Umbilical cord (tissue), 2 donors: Measurements from ENCODE around the gene TNFRSF6B. TPM values are rescaled to one million over a fixed set of nuclear protein-coding genes. Genes with fewer than 3 reads are reported as not detected.
"Not testable (repeated sequence)": the region's sequence is repeated elsewhere in the genome, so short reads cannot be mapped to it uniquely, and the experiment has no call there.

Experiments
- DNase-seq: peaks from one replicate; pipeline ENCODE4 v3.0.0-alpha.2; 2015; ENCODE audit warnings: low spot score
- total RNA-seq: library from RNA; depleted of rRNA; stranded (reverse); fragments of >200 nt; gene quantifications from one replicate; pipeline ENCODE4 v1.2.3, GENCODE V29; 2014; ENCODE audit warnings: low replicate concordance; ENCODE audit not compliant: insufficient read depth

Gene TNFRSF6B, protein sequence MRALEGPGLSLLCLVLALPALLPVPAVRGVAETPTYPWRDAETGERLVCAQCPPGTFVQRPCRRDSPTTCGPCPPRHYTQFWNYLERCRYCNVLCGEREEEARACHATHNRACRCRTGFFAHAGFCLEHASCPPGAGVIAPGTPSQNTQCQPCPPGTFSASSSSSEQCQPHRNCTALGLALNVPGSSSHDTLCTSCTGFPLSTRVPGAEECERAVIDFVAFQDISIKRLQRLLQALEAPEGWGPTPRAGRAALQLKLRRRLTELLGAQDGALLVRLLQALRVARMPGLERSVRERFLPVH
- total RNA-seq = not detected

DNA sequence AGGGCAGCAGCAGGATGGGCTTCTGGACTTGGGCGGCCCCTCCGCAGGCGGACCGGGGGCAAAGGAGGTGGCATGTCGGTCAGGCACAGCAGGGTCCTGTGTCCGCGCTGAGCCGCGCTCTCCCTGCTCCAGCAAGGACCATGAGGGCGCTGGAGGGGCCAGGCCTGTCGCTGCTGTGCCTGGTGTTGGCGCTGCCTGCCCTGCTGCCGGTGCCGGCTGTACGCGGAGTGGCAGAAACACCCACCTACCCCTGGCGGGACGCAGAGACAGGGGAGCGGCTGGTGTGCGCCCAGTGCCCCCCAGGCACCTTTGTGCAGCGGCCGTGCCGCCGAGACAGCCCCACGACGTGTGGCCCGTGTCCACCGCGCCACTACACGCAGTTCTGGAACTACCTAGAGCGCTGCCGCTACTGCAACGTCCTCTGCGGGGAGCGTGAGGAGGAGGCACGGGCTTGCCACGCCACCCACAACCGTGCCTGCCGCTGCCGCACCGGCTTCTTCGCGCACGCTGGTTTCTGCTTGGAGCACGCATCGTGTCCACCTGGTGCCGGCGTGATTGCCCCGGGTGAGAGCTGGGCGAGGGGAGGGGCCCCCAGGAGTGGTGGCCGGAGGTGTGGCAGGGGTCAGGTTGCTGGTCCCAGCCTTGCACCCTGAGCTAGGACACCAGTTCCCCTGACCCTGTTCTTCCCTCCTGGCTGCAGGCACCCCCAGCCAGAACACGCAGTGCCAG lies at the start of gene TNFRSF6B:
TSS of gene TNFRSF6B (plus strand) at position 25 of the 729 bp plus-strand sequence. CDS start at position 141, 116 bp downstream.
- DNase-seq = no peak

DNA sequence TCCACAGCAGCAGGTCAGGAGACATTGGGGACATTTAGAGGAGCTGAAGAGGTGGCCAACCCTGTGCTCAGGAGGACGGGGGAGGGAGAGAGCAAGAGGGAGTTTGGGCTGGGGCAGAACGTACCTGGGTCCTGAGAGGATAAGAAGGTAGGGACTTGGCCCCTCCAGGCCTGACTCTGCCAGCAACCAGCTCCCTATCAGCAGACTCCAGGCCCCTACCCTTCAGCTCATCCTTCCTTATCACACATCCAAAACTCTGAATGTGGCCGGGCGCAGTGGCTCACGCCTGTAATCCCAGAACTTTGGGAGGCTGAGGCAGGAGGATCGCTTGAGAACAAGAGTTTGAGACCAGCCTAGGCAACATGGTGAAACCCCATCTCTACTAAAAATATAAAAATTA lies 48.3 kb upstream of the TNFRSF6B start:
- no peak for DNase-seq

DNA sequence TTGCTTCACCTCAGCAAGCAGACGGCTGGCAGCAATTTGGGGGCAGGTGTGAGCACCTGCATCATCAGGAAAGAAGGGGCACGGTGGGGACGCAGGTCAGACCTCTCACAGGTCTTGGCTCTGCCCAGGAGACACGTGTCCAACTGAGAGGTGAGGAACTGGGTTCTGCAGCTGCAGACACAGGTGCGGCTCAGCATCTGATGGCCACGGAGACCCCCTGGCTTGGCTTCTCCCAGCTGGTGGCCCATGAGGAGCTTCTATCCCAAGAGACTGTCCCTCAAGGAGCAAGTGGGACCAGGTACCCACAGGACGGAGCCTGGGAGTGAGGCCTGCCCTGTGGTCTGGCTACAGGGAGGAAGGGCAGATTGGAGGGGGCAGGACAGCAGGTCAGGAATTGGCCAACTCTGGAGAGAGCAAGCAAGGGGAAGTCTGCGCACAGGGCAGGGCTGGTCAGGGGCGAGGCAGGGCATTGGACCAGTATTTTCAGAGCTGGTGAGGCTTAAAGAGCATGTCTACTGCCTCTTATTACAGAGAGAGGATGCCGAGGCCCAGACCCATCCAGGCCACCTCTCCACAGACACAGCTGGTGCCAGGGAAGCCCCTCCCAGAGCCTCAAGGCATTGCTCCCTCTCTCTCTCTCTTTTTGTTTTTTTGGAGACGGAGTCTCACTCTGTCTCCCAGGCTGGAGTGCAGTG lies 47.4 kb upstream of the TNFRSF6B start:
- no peak for DNase-seq

DNA sequence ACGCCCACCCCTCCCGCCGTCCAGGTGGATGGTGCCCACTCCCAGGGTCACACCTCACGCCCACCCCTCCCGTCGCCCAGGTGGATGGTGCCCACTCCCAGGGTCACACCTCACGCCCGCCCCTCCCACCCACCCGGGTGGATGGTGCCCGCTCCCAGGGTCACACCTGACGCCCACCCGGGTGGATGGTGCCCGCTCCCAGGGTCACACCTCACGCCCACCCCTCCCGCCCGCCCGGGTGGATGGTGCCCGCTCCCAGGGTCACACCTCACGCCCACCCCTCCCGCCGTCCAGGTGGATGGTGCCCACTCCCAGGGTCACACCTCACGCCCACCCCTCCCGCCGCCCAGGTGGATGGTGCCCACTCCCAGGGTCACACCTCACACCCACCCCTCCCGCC lies 46.0 kb upstream of the TNFRSF6B start:
- not testable (repeated sequence) for DNase-seq

DNA sequence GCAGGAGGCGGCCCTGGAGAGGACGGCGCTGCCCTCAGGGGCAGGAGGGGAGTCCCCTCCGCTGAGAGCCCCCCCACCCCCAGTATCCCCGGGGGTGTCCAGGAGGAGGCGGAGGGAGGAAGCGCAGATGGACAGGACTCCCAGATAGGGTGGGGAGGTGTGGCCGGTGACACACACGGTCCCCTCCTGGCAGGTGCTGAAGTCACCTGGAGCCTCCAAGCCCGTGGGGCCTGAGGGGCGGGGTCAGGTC lies 44.6 kb upstream of the TNFRSF6B start:
- DNase-seq = no peak

DNA sequence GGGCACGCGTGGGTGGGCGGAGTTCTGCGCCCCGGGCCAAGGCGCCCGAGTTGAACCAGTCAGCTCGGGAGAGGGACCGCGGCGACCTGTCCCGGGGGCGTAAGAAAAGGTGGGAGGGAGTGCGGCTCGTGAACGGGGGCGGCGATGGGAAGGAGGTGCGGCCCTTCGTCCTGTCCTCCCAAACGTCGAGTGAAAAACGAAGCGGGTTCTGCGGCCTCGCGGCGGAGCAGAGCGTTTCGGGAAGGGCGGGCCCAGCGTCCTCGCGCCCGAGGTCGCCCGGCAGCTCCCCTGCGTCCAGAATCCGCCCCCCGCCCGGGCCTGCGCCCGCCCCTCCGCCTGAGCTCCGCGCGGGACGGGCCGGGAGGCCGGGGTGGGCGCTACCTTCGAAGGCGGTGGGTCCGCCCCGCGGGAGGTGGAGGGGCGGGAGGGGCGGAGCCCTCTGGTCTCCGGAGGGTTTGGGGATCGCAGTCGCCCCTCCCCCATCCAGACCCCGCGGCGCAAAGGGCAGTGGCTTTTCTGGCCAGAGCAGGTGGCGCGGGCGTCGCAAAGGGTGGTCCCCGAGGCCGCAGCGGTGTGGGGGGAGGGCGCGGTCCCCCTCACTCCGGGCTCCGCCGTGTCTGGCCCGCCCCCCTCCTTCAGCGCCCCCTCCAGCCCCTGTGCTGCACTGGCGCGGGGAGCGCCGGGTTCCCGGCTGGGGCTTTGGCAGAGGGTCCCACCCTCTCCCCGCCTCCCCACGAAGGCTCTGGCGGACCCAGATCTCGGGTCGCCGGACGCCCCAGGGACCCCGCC lies 44.1 kb upstream of the TNFRSF6B start:
- peak; percentile 35 for DNase-seq

DNA sequence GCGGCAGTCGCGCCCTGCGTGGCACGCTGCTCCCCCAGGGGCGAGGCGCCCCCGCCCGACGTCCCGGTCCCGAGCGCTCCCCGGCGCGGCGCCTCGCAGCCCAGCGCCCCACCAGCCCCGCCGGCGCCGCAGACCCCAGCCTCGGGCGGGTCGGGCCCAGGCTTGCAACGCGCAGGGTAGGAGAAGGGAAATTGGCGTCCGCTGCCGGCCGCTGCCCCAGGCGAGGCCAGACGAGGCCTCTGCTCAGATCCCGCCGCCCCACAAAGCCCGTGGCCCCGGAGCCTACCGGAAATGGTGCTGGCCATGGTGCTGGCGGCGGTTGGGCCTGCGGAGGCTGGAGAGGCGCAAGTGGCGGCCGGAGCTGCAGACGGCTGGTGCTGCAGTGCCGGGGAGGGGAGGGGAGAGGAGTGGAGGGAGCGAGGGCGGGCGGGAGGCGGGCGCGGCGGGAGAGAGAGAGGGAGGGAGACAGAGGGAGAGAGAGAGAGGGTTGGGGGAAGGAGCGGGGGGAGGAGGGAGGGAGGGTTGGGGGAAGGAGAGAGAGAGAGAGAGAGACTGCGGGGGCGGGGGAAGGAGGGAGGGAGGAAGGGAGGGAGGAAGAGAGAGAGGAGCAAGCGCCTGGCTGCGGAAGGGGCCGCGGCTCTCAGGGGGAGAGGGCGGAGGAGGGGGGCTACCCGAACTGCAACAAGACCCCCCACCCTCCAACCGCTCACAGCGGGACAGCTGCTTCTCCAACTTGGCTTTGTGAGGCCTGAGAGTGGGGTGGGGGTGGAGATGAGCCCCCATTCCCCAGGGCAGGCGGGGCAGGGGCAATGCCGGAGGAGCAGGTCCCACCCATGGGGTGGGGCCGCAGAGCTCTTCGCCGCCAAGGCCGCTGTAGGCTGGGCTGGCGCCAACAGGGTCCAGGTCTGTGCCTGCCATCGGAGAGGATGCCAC lies 43.1 kb upstream of the TNFRSF6B start, which contains the start of gene STMN3:
TSS of gene STMN3 (minus strand) at position 384 of the 933 bp plus-strand sequence. CDS start at position 305, 79 bp downstream.
- DNase-seq = peak; percentile 95

DNA sequence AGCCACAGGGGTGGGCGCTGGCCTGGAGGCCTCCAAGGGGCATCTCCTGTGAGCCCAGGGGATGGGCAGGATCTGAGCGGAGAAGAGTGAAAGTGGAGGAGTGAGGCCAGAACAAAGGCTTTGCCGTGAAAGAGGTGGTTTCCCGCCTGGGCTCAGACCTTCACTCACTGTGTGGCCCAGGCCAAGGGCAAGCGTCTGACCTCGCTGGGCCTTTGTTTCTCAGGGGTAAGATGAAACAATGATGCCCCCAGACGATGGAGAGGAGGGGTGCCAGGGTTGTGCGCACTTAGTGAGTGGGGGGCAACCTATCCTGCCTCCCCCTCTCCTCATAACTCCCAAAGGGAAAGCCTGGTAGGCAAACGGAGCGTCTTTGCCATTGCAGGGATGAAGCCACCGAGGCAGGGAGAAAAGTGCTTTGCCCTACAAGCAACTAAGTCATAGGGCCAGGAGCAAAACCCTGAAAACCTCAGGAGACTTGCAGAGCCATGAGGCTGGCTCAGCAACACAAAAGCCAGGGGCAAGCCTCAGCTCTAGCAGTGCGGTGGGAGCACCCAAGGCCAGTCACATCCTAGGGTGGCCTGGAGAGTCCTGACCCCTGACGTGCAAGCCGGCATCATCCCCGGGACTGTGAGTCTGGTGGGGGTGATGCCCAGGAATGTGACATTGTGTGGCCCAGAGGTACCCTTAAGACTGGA lies 42.3 kb upstream of the TNFRSF6B start:
- DNase-seq = no peak

DNA sequence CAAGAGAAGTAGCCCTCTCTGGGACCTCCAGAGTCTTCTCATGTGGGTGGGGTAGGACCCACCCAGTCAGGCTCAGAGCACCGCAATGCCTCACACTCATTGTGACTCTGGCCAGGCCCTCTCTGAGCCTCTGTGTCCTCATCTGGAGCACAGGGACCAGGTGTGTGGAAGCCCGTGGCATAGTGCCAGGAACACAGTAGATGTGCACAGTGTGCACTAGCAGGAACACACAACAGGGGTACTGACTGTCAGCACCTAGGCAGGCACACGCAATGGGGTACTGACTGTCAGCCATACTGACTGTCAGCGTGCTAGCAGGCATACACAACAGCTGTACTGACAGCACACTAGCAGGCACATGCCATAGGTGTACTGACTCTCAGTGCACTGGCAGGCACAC lies 41.2 kb upstream of the TNFRSF6B start:
- DNase-seq = no peak

DNA sequence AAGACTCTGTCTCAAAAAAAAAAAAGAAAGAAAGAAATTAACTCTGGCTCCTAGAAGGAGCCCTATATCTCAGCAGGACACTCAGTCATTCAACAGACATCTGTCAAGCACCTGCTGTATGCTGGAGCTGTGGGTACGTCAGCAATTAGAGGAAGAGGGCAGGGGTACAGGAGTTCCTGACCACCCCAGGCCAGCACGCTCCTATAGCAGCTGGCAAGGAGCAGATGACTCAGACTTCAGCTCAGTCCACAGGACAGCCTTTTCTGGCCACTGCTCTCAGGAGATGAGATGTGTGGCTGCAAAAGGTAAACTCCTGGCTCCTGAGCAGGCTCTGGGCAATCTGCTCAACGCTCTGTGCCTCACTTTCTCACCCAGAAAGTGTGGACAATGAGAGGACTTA lies 40.0 kb upstream of the TNFRSF6B start:
- no peak for DNase-seq

DNA sequence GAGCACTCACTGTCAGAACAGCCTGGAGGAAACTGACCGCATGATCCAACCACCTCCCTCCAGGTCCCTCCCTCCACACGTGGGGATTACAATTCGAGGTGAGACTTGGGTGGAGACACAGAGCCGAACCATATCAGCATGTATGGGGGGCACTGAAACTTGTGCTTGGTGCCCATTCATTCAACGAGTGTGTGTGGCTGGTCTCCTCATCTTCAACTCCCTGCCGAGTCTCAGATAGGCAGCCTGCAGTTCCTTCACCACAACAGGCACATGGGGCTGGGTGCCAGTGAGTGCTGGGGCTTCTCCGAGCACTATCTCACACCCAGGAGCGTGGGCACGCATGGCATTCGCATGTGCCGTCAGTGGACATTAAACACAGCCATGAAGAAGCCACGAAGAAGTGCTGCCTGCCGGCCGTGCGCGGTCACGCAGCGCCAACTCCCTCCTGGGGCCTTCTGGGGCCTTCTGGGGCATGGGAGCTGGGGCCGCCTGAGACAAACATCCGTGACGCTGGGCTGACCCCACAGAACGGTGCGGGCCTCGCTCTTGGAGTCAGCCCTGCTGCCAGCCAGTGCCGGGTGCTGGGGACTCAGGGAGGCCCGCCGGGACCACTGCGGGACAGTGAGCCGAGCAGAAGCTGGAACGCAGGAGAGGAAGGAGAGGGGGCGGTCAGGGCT lies 39.1 kb upstream of the TNFRSF6B start:
- peak; percentile 26 for DNase-seq

DNA sequence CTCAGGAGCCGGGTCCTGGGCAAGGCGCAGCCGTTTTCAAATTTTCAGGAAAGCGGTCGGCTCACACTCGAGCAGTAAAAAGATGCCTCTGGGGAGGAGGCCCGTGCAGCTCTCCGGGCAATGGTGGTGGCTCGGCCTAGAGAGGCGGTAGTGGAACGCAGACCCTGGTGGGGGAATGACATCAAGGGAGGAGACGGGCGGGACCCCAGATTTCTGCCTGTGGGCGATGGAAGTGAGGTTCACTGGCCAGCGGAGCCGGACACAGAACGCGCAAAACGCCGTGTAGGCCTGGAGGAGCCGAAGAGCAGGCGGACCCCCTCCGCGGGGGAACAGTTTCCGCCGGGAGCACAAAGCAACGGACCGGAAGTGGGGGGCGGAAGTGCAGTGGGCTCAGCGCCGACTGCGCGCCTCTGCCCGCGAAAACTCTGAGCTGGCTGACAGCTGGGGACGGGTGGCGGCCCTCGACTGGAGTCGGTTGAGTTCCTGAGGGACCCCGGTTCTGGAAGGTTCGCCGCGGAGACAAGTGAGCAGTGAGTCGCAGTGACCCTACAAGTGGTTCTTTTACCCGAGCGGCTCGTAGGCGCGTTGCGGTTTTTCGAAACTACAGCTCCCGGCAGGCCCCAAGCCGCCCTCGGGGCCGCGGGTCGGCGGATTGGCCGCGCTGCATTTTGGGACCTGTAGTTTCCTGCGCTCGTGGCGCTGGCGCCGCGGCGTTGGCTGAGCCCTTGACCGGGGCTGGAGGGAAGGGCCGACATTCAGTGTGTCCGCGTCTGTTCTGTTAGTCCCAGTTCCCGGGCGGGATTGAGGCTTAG lies 38.3 kb upstream of the TNFRSF6B start, which contains the start of gene RTEL1:
TSS of gene RTEL1 (plus strand) at position 376 of the 812 bp plus-strand sequence. CDS start 1,091 bp downstream, outside the sequence.
- DNase-seq = peak; percentile 95

DNA sequence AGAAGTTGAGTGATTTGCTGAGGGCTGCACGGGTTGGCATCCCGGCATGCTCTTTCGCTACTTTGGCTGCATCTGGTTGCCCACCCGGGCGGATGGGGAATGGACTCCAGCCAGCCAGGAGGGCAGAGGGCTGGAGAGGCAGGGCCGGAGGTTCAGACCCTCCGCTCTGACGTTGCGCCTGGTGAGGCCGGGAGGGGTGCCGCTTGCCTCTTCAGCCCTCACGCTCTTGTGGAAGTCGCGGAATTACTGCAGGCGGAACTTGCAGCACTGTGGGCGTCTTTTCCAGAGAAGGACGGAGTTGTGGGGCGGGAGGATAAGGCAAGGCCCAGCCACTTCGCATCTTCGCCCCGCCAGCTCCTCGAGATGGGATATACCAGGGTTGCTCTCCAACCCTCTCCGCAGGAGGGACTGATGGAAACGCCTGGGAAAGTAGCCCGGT lies 37.7 kb upstream of the TNFRSF6B start:
- no peak for DNase-seq

DNA sequence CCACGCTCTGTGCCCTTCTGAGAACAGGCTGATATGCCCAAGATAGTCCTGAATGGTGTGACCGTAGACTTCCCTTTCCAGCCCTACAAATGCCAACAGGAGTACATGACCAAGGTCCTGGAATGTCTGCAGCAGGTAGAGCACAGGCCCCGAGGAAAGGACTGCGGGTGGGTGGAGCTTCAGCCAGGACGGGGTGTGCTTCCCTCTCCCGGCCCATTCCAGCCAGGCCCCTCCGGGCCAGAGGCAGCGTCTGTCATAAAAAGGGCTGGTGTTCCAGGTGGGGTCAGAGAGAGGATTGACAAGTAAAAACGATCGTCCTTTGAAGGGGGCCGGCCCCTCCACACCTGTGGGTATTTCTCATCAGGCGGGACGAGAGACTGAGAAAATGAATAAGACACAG lies 37.1 kb upstream of the TNFRSF6B start:
- DNase-seq = no peak

DNA sequence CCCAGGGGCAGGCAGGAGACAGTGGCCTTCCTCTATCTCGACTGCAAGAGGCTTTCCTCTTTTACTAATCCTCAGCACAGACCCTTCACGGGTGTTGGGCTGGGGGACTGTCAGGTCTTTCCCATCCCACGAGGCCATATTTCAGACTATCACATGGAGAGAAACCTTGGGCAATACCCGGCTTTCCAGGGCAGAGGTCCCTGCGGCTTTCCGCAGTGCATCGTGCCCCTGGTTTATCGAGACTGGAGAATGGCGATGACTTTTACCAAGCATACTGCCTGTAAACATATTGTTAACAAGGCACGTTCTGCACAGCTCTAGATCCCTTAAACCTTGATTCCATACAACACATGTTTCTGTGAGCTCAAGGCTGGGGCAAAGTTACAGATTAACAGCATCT lies 36.3 kb upstream of the TNFRSF6B start:
- not testable (repeated sequence) for DNase-seq

DNA sequence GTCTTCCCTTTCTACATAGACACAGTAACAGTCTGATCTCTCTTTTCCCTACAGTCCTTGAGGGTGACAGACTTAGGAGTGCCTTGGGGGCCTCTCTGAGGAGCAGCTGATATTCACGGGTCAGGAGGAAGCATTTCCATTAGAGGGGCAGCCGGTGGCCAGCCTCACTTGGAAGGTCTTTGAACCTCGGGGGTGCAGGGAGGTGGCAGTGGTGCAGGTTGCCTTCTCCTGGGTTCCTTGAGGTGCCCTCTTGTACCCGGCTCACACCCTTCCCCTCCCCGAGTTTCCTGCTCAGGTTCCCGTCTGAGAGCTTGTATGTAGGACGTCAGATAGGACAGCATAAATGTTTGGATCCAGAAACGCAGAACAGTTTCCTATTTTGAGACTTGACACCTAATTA lies 35.8 kb upstream of the TNFRSF6B start:
- DNase-seq = no peak

DNA sequence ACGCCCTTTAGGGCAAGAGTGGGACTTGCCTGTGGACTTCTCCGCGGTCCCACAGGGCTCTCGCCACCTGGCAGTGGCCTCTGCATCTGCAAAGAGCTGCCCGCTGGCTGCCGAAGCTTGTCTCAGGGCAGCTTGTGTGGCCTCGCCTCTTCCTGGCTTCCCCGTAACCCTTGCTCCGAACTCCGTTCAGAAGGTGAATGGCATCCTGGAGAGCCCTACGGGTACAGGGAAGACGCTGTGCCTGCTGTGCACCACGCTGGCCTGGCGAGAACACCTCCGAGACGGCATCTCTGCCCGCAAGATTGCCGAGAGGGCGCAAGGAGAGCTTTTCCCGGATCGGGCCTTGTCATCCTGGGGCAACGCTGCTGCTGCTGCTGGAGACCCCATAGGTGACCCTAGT lies 35.3 kb upstream of the TNFRSF6B start:
- no peak for DNase-seq
